Activated T-helper 17 cell treated with anti-CD3 and anti-CD28 coated beads, Interleukin-2, amount 50 U/mL, for 72 hours (primary cell): ENCODE measurements around the gene YIPF4. TPM values are rescaled to one million over a fixed set of nuclear protein-coding genes. Genes with fewer than 3 reads are reported as not detected.

Experiments
- total RNA-seq, 2 donors: library from RNA; stranded (reverse); gene quantifications; one replicate each; pipeline ENCODE4 v1.2.3, GENCODE V29; 2022

YIPF4 gene
- total RNA-seq, 2 donors from 2014 or later = 36.9 to 38.8 TPM

Other genes with a start within 250 kb of the YIPF4 start
- 10 to 100 TPM; 50.1 to 66.2 TPM for gene DPY30, start 238.1 kb upstream of the YIPF4 start, total RNA-seq
- 10 to 100 TPM; 12.5 to 19.6 TPM for gene SPAST, start 214.3 kb upstream of the YIPF4 start, total RNA-seq
- 10 to 100 TPM; 22.2 to 22.3 TPM for gene SLC30A6, start 112.0 kb upstream of the YIPF4 start, total RNA-seq
- gene NLRC4, start 13.0 kb upstream of the YIPF4 start, total RNA-seq = under 1 TPM; 0.13 TPM
- 100 to 1,000 TPM; 114 to 117 TPM for gene BIRC6, start 79.1 kb downstream of the YIPF4 start, total RNA-seq